Activated CD4-positive, alpha-beta T cell treated with anti-CD3 and anti-CD28 coated beads, Interleukin-10, Interleukin-2, amounts not matched to agents 100 ng/mL and 50 ng/mL, durations not matched to agents 16 hours and 8 hours (primary cell): Measurements from ENCODE around the gene COMTD1.

Experiments used
- DNase-seq: peaks from one replicate; pipeline ENCODE4 v3.0.0-alpha.2; 2020

COMTD1 gene

GRCh38 chr10:75245354-75246250, 9.8 kb upstream of the COMTD1 start:
- no peak for DNase-seq

- no peak for DNase-seq
Observed at GRCh38 chr10:75244487-75245353, 9.0 kb upstream of the COMTD1 start.

GRCh38 chr10:75243426-75243825, 7.7 kb upstream of the COMTD1 start:
- DNase-seq: no peak

GRCh38 chr10:75240329-75241076, 4.7 kb upstream of the COMTD1 start:
- DNase-seq: no peak

DNA sequence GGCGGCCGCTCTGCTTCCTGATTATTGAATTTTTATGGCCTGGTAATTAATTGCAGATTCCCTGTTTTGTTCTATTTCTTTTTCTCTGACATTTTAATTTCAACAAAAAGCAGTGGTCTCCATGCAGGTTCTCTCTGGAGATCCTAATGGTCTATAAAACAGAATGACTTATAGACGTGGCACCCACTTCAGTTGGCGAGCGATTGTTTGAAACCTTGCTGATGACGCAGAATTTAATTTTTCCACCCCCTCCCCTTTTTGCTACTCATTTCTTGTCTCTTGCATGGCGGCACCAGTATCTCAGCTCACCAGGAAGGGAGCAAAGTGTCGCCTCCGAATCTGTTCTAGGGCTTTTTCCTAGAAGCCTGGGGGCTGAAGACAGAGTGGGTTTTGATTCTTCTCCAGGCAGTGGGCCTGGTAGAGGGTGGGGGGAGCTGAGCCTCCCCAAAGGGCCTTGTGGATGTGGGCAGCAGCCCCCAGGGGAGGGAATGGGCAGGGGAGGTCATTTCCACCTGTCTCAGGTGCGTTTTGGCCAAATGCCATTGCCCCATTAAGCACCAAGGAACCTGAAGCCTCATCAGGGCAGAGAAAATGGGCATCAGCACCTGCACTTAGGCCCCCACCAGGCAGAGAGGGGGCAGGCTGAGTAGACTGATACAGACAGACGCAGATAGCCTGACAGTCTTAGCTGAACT, 3.5 kb upstream of the COMTD1 start:
- no peak for DNase-seq

GRCh38 chr10:75238182-75239095, 2.7 kb upstream of the COMTD1 start:
- no peak for DNase-seq

DNA sequence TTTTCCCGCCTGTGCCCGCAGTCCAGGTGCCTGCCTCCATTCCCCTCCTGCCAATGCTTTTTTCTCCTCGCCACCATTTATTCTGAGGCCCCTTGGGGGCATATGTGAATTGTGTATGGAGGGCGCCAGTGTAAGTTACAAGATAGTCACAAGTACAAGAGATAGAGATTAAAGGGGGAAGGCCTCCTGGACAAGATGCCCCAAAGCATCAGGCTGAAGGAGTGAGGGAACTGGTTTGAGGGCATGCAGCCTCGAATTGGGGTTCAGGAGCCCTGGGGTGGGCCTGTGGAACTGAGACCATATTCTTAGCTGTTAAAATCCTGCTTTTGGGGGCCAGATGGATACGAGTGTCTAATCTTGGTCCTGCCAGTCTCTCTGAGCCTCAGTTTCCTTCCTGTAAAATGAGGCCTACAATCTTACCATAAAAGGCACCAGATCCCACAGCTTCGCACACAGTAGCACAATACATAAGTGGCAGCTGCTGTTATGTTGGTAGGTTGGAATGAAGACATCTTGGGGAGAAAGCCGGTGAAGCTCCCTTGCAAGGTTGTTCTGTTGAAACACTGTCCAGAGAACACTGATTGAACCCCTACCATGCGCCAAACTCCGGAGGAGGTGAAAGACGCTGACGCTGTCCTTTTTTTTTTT, 545 bp upstream of the COMTD1 start:
- no peak for DNase-seq

DNA sequence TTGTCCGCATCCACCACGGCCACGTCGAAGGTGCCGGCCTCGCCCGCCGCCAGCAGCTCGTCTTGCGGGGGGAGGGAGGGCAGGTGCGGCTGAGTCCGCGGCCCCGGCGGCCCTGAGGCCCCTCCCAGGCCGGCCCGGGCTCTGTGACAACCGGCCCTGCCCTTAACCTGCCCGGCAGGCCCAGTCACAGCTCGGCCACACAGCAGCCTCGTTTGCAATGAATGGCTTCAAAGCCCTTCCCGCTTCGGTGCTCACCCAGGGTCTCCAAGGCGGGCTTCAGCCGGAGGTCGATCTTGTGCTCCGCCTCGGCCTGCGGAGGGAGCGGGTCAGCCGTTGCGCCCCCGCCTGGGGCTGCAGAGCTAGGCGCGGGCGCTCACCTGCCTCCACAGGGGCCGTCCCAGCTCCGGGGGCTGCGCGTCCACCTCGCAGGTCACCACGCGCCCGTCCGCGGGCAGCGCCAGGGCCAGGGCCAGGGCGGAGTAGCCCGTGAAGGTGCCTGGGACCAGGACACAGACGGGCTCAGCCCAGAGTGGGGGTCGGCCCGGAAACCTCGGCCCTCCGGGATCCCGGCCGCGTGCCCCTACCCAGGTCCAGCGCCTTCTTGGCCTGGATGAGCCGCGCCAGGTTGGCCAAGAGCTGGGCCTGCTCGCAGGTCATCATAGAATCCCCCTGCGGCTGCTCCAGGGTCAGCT, 928 bp downstream of the COMTD1 start:
- no peak for DNase-seq

GRCh38 chr10:75234017-75234682, 1.6 kb downstream of the COMTD1 start:
- DNase-seq: peak; percentile 99

DNA sequence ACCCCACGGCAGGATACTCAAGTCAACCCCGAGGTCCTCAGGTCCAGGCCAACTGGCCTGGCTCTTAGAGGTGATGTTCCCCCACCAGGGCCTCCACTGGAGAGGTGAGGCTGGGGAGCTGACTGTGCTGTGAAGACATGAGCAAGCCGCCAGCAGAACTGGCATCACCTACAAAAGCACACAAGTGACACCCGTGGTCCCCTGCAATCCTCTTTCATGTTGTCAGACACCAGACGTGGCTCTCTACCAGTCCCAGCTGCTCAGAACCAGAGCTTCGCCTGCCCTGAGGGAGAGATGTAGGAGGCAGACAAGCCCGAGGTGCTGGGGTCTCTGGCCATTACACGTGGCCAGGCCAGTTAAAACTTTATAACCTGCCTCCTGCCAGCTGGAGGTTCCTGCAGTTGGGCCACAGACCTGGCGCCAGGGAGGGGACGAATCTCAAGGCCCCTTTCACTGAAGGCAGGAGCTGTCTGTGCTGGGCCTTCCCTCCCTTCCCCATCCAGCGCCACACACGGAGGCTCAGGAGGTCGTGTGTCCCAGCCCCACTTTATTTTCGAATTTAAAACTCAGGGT, 2.2 kb downstream of the COMTD1 start:
- DNase-seq: no peak

GRCh38 chr10:75231672-75232581, 3.8 kb downstream of the COMTD1 start:
- DNase-seq: no peak

DNA sequence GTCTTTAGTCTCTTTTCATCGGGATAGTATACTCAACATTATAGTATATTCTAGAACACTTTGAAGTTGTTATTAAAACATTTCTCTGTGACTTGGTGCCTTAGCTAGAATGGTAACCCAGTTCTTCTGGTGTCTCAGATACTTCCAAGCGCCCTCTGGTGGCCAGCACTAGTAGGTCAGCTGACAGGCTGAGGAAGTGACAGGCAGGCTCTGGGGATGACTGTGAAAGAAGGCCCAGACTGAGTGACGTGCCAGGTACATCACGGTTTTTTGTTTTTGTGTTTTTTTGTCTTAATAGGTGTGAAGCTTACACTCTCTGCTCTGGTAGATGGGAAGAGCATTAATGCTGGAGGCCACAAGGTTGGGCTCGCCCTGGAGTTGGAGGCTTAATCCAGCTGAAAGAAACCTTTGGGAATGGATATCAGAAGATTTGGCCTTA, 5.1 kb downstream of the COMTD1 start:
- peak; percentile 95 for DNase-seq

DNA sequence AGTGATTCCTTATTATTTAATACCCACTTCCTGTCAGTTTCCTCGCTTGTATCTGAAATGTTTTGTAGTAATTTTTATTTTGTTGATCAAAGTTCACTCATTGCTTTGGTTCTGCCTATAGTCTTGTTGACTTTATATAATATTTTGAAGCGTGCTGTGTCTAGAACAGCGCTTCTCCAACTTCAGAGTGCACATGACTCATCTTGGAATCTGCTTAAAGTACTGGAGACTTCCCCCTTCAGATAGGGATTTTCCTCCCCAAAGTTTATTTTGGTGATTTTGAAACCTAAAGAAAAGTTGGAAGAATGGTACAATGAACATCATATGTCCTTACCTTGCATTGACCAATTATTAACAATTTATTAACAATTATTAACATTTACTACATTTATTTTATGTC, 5.8 kb downstream of the COMTD1 start:
- DNase-seq: no peak

DNA sequence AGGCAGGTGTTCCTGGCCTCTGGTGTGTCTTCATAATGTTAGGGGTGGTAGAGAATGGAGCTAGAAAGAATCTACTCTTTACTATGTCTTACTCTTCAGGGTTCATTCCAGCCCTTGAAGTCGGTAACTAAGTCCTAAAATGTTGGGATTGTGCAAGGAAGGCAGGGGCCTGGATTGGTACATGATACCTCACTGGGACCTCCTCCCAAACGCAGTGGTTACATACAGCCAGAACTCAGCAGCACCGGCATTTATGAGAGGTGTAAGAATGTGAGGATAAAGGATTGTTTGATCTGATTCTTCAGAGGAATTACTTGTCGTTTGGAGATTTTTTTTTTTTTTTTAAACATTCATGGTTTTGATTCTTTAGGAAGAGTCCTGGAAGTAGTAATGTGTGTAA, 6.9 kb downstream of the COMTD1 start:
- no peak for DNase-seq

DNA sequence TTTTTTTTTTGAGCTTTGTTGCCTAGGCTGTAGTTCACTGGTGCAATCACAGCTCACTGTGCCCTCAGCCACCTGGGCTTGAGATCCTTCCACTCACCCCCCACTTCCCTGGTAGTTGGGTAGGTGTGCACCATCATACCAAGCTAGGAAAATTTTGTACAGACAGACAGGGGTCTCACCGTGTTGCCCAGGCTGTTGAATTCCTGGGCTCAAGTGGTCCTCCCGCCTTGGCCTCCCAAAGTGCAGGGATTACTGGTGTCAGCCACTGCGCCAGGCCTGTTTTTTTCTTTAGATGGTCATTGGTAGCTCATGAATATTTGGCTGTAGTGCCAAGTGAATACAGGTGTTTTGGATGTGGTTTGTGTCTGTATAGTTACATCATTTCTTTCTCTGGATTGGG, 7.5 kb downstream of the COMTD1 start:
- no peak for DNase-seq

DNA sequence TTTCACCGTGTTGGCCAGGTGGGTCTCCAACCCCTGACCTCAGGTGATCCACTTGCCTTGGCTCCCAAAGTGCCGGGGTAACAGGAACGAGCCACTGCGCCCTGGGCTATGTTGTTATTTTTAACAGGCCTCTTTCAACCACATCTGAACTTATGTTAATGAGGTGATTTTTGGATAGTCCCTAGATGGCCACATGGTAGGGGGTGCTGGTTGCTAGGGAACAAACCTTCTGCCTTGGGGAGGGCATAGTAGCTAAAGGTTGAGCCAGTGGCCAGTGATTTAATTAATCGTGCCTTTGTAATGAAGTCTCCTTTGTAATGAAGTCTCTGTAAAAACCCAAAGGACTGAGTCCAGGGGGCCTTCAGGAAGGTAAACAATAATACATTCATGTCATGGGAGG, 9.1 kb downstream of the COMTD1 start:
- no peak for DNase-seq

GRCh38 chr10:75226095-75226494, 9.7 kb downstream of the COMTD1 start:
- no peak for DNase-seq

DNA sequence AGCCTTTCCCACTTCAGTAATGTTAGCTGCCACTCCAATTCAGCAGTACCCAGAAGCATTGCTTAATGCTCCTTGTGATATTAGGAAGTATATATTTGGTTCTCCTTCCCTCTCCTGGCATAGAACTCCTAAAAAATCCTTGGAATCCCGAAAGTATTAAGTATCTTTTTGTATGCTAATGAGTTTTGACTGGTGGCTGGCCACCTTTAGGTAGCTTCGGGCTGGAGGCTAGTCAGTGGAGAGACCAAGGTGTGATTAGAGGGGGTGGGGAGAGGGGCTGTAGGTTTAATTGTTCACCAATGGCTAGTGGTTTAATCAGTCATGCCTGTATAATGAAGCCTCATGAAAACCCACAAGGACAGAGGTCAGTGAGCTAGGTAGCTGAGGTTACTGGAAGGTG, 12.2 kb downstream of the COMTD1 start:
- DNase-seq: no peak
